HUES6 (cell line): ENCODE data around the gene RHBDL1.

Experiments used
- H3K27ac ChIP-seq: 2 replicates; pipeline ENCODE4 v1.7.0; 2013; ENCODE audit warnings: low read depth, mild to moderate bottlenecking, low read length, inconsistent platforms
- H3K27me3 ChIP-seq: 2 replicates; pipeline ENCODE4 v1.6.1; 2013; ENCODE audit warnings: low read length; ENCODE audit not compliant: control insufficient read depth, insufficient read depth
- H3K36me3 ChIP-seq: 2 replicates; pipeline ENCODE4 v1.6.1; 2013; ENCODE audit warnings: low read length; ENCODE audit not compliant: control insufficient read depth, insufficient read depth
- H3K4me1 ChIP-seq: 2 replicates; pipeline ENCODE4 v1.6.1; 2013; ENCODE audit warnings: low read length; ENCODE audit not compliant: control insufficient read depth, insufficient read depth
- H3K4me3 ChIP-seq: 2 replicates; pipeline ENCODE4 v1.5.1; 2013; ENCODE audit warnings: low read depth, low read length
- H3K9ac ChIP-seq: one replicate; pipeline ENCODE4 v1.6.1; 2013; ENCODE audit warnings: mild to moderate bottlenecking, low read length
- H3K9me3 ChIP-seq: 2 replicates; pipeline ENCODE4 v1.6.1; 2013; ENCODE audit warnings: low read depth, low read length; ENCODE audit not compliant: control insufficient read depth, insufficient read depth

Gene RHBDL1

GRCh38 chr16:660459-661183 is 14.8 kb upstream of the RHBDL1 start:
- peak overlapping the region; percentile 24 for H3K9ac ChIP-seq
- no peaks in the 10 kb centered on the region for H3K27me3 ChIP-seq
- H3K27ac ChIP-seq, result no peak overlapping the region

GRCh38 chr16:661184-661821 is 14.2 kb upstream of the RHBDL1 start:
- Histone ChIP-seq H3K9me3 (no peaks in the 10 kb centered on the region), H3K36me3 (peaks cover 21% of the 10 kb centered on the region), H3K9ac (peak overlapping the region; percentile 24), H3K27me3 (no peaks in the 10 kb centered on the region), H3K4me3 (no peak overlapping the region; the same call in 1 of the 2 replicates), H3K4me1 (peaks cover 7% of the 10 kb centered on the region), H3K27ac (no peak overlapping the region)

More at GRCh38 chr16:660459-661183, 14.8 kb upstream of the RHBDL1 start:
- Histone ChIP-seq H3K36me3 (peaks cover 24% of the 10 kb centered on the region), H3K9me3 (no peaks in the 10 kb centered on the region), H3K4me3 (peak overlapping the region; percentile 12), H3K4me1 (peaks cover 7% of the 10 kb centered on the region)

GRCh38 chr16:662095-662494 is 13.4 kb upstream of the RHBDL1 start:
- Histone ChIP-seq H3K27me3 (no peaks in the 10 kb centered on the region), H3K4me3 (no peak overlapping the region), H3K9ac (no peak overlapping the region), H3K27ac (no peak overlapping the region), H3K9me3 (no peaks in the 10 kb centered on the region), H3K36me3 (peaks cover 19% of the 10 kb centered on the region), H3K4me1 (peaks cover 7% of the 10 kb centered on the region)

DNA sequence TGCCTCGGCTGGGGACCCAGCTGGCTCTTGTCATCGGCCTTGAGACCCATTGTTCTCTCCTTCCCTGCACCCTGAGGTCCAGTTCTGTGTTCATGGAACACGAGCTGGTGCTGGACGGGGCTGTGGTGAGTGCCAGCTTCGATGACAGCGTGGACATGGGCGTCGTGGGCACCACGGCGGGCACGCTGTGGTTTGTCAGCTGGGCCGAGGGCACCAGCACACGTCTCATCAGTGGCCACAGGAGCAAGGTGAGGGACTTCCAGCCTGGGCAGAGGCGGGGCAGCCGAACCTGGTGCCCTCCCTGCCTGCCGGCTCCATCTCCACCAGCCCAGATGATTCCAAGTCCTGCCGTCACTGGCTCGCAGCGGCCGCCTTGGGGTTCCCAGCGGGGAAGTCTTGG is 12.9 kb upstream of the RHBDL1 start:
- Histone ChIP-seq H3K36me3 (peaks cover 15% of the 10 kb centered on the region), H3K9ac (no peak overlapping the region), H3K9me3 (no peaks in the 10 kb centered on the region), H3K4me3 (no peak overlapping the region), H3K27ac (no peak overlapping the region), H3K27me3 (no peaks in the 10 kb centered on the region), H3K4me1 (peaks cover 7% of the 10 kb centered on the region)

- no peak overlapping the region for H3K9ac ChIP-seq
- H3K4me1 ChIP-seq, result peaks cover 6% of the 10 kb centered on the region; the same call in 1 of the 2 replicates
- no peaks in the 10 kb centered on the region for H3K27me3 ChIP-seq
- peaks cover 30% of the 10 kb centered on the region for H3K36me3 ChIP-seq
- H3K27ac ChIP-seq, result no peak overlapping the region
- H3K4me3 ChIP-seq, result no peak overlapping the region
- no peaks in the 10 kb centered on the region for H3K9me3 ChIP-seq
Observed at GRCh38 chr16:666572-666971, 8.9 kb upstream of the RHBDL1 start.

GRCh38 chr16:667113-667779 is 8.2 kb upstream of the RHBDL1 start:
- Histone ChIP-seq H3K4me1 (peaks cover 5% of the 10 kb centered on the region; the same call in 1 of the 2 replicates), H3K9ac (no peak overlapping the region), H3K36me3 (peaks cover 37% of the 10 kb centered on the region), H3K4me3 (peak overlapping the region; percentile 13), H3K27me3 (no peaks in the 10 kb centered on the region), H3K27ac (no peak overlapping the region), H3K9me3 (no peaks in the 10 kb centered on the region)

GRCh38 chr16:667780-668518 is 7.5 kb upstream of the RHBDL1 start, which contains the start of gene RHOT2:
Gene RHOT2 (plus strand): TSS chr16:668132. CDS start chr16:668200, 68 bp downstream.
- Histone ChIP-seq H3K4me1 (peaks cover 5% of the 10 kb centered on the region; the same call in 1 of the 2 replicates), H3K4me3 (peak within 1 kb of the TSS; percentile 89), H3K9ac (peak within 1 kb of the TSS; percentile 75), H3K27ac (peak within 1 kb of the TSS; percentile 79; the same call in 1 of the 2 replicates), H3K9me3 (no peaks in the 10 kb centered on the region), H3K27me3 (no peaks in the 10 kb centered on the region), H3K36me3 (peaks cover 41% of the 10 kb centered on the region)

GRCh38 chr16:668519-669171 is 6.8 kb upstream of the RHBDL1 start:
- peak overlapping the region; percentile 75 for H3K9ac ChIP-seq

GRCh38 chr16:669666-670065 is 5.8 kb upstream of the RHBDL1 start:
- no peak overlapping the region for H3K27ac ChIP-seq
- H3K4me3 ChIP-seq, result no peak overlapping the region
- no peaks in the 10 kb centered on the region for H3K27me3 ChIP-seq
- H3K9ac ChIP-seq, result no peak overlapping the region
- H3K9me3 ChIP-seq, result no peaks in the 10 kb centered on the region
- peaks cover 54% of the 10 kb centered on the region for H3K36me3 ChIP-seq
- peaks cover 11% of the 10 kb centered on the region for H3K4me1 ChIP-seq

More at GRCh38 chr16:668519-669171, 6.8 kb upstream of the RHBDL1 start:
- Histone ChIP-seq H3K4me3 (peak overlapping the region; percentile 89), H3K27ac (peak overlapping the region; percentile 79; the same call in 1 of the 2 replicates), H3K27me3 (no peaks in the 10 kb centered on the region), H3K4me1 (peaks cover 5% of the 10 kb centered on the region; the same call in 1 of the 2 replicates), H3K36me3 (peaks cover 47% of the 10 kb centered on the region), H3K9me3 (no peaks in the 10 kb centered on the region)
